K562 treated with DMSO at 1 percent for 24 hours (cell line): Measurements from ENCODE around the gene NODAL. TPM values are rescaled to one million over a fixed set of nuclear protein-coding genes. Genes with fewer than 3 reads are reported as not detected.

ENCODE experiments used
- total RNA-seq: library from RNA; unstranded; fragments of 300-600 nt; gene quantifications from 2 replicates; pipeline ENCODE4 v1.2.3, GENCODE V29; 2022; ENCODE audit warnings: low read depth; ENCODE audit not compliant: insufficient read depth

The NODAL gene
- total RNA-seq: not detected in 2 replicates

DNA sequence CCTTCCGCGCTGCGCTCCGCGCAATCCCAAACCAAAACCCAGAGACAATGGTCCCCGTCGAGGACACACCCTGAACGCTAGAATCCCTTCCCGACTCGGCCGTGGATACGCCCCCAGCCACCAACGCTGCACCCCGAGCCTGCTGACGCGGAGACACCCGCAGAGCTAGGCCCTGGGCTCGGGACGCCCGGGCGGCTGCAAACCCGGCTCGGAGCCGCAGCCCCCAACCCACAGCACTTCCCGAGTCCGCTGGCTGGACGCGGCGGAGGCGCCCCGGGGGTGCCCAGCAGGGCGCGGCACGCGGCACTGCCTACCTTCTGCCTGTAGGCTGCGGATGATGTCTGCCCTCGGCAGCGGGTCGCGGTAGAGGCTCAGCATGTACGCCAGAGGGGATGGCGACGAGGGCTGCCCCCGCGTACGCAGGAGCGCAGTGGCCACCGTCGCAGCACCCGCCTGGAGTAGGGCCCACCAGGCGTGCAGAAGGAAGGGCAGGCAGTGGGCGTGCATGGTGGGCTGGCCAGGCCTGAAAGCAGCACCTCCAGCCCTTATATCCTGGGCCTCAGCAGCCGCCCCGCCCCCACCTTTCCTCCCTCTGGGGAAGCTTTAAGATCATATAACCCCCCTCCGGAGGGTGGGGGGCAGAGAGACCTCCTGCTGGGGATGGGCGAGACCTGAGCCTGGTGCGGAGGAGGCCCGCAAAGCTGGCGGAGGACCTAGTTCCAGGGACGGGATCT, at the start of gene NODAL:
TSS of gene NODAL (minus strand) at position 521 of the 734 bp plus-strand sequence. CDS start at position 507, 14 bp downstream.

DNA sequence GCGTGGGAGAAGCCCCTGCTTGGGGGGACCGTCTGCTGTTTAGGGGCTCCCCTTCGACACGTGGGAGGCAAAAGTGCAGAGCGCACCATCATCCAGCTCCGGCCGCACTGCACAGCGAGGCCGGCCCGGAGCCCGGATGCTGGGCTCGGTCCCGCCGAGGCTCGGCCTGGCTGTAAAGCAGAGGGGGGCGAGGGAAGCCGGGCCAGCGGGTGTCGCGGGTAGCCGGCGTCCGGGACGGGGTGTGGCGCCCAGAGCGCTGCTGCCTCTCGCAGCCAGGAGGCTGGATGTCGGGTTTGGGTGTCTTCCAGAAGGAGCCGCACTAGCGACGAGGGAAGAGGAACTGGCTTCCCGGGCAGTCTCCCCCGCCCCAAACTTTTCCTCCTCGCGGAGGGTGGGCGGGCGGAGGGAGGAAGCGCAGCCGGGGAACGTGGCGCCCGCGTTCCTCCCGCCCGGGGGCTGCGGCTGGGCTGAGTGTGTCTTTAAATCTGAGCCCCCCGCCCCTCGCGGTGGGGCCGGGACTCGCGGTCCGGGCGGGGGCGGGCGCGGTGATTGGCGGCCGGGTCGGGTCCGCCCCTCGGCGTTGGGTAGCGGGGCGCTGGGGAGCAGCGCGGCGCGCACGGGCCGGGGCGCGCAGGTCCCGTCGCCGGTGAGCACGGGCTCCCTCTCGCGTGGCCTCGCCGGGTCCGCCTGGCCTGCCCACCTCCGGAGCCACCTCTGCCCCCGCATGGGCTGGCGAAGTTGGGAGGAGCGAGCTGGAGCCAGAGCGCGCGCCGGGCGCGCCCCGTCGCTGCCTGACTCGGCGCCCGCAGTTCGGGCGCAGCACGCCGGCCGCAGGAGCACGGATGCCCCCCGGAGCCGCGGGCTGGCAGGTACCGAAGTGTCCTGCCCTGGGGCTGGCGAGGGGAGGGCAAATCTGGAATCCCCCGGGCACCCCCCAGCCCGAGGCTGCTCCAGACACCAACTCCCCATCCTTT, 37.0 kb upstream of the NODAL start, which contains the start of gene PALD1:
TSS of gene PALD1 (plus strand) at position 577 of the 974 bp plus-strand sequence. CDS start 47,185 bp downstream, outside the sequence.

DNA sequence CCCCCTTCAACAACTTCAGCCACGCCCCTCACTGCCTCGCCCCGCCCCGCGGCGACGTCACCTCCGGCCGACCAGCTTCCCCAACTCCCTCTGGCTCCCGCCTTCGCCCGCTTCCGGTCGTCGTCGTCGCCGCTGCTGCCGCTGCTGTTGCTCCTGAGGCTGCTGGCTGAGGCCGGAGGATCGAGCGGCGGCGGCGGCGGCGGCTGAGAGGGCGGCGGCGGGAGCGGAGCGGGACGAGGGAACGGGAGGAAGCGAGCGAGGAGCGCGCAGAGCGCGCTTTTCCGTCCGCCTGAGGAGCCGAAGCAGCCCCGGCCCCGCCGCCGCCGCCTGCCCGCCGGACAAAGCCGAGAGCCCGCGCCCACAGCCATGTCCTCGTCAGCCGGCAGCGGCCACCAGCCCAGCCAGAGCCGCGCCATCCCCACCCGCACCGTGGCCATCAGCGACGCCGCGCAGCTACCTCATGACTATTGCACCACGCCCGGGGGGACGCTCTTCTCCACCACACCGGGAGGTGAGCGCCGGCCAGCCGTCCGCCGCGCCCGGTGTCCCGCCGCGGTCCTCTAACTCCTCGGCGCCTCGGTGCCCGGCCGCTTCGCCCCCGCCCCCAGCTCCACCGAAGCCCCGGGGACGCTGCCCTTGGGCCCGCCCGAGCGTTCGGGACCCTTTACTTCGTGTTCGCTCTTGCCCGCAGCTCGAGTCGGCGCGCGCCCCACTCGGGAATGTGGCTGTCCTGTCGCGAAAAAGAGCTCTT, 37.3 kb downstream of the NODAL start, which contains the start of gene EIF4EBP2:
TSS of gene EIF4EBP2 (plus strand) at position 110 of the 751 bp plus-strand sequence. CDS start at position 367, 257 bp downstream.

Other genes starting within 250 kb of the NODAL start
- 182 and 188 TPM in 2 replicates for gene PPA1, start 208.3 kb downstream of the NODAL start, total RNA-seq
- not detected in 2 replicates for gene NPFFR1, start 157.7 kb downstream of the NODAL start, total RNA-seq
- 24.3 and 30.5 TPM in 2 replicates for gene LRRC20, start 59.1 kb downstream of the NODAL start, total RNA-seq
- gene EIF4EBP2, start 37.5 kb downstream of the NODAL start, total RNA-seq: 42.8 and 52.4 TPM in 2 replicates
- gene PALD1, start 37.1 kb upstream of the NODAL start, total RNA-seq: 0.08 and 0.13 TPM in 2 replicates
- gene PRF1, start 161.1 kb upstream of the NODAL start, total RNA-seq: 6.8 and 8.3 TPM in 2 replicates
- gene ADAMTS14, start 230.8 kb upstream of the NODAL start, total RNA-seq: 37.5 and 50.6 TPM in 2 replicates